ENCODE results near the gene LZTS2. TPM values are rescaled to one million over a fixed set of nuclear protein-coding genes. Genes with fewer than 3 reads are reported as not detected.

Gene LZTS2
- polyA plus RNA-seq, 1 donor: 72.5 TPM

DNA sequence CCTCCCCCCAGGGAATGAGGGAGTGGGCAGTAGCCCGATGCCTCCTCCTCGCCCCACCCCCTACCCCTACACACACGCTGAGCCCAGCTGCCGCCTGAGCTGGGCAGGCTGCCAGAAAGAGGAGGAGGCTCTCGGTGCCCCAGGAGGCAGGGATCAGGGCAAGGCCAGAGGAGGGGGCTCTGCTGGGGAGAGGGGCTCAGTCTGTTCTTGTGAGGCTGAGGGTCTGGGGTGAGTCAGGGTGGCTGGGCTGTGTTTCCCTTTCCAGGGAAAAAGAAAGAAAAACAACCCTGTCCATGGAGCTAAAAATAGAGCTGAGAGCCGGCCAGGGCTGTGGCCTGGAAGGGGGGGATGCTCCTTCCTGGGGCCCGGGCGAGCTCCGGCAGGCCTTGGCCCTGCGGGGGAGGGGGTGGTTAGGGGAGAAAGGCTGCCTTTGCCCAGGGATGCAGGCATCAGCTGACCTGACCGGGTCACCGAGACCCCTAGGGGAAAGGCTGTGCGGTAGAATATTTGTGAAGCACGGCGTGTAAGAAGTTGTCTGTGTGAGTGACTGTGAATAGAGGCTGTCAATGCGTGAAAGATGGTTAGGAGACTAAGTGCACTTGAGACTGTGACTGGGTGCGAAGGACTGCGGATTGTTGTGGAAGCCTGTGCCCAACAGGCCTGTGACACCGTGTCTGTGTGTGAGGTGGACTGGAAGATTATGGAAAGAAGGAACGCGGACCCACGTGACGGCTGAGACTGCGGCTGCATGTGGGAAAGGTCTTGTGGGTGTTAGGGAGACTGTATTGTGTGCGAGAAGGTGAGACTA, 1.2 kb upstream of the LZTS2 start:
- DNase-seq: peak; percentile 88

DNA sequence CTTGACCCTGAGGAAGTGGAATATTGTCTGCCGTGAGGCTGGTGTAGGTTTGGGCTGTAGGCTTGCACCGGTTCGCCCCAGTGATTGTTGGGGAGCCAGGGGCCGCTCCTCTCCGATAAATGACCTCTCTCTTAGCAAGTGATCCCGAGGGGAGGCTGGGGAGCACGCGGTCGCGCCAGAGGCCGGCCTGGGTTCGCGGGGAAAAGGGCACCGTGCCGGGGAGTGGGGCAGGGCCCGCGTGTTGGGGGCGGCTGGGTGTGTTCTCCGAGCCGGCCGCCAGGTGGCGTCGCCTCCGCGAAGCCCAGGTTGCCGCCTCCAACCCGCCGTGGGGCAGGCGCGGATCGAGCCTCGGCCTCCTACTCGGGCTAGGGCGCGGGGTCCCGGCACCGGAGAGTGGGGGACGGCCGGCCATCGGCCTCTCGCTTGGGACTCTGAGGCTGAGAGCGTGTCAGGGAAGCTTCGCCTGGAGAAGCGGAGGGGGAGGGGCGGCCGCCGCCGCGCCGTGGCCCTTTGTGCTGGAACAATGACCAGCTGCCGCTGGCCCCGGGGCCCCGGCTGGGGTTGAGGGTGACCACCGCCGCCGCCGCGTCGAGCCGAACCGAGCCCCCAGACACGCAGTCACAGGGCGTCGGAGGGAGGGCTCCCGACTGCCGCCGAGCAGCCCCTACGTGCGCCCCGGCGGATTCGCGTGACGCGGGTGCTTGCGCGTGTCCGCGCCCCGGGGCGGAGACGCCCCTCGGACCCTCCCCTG, 442 bp upstream of the LZTS2 start:
- DNase-seq: peak; percentile 92

DNA sequence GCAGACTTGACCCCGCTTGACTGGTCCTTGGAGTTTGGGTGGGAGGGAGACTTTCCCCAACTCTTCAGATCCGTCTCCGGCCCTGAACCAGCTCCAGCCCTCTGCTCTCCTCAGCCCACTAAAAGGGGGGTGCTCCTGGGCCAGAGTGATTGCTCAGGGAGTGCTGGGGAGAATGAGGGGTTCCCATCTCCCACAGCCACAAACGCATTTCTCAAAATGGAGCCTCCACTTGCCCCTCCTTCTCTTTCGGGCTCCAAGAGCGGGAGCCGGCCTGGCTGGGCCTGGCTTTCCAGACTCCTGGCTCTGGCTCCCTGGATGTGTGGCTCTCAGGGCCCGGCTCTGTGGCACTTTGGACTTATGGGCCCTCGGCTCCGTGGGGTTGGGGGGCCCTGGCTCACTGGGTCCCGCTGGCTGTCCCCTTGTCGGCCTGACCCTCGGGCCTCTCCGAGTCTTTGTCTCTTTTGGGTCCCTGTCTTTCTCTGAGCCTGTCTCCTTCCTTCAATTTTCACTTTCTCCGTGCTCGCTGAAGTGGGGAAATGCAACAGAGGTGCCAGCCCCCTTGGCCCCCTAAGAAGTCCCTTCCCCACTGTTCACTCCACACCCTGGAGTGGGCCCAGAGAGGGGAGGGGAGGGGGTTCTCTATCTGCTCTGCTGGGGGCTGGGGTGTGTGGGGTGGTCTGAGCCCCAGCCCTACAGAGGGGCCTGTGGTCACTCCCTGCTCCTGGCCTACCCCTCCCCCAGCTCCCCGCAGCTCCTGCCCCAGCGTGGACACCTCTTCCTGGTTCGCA, 713 bp downstream of the LZTS2 start:
- DNase-seq: peak; percentile 52

DNA sequence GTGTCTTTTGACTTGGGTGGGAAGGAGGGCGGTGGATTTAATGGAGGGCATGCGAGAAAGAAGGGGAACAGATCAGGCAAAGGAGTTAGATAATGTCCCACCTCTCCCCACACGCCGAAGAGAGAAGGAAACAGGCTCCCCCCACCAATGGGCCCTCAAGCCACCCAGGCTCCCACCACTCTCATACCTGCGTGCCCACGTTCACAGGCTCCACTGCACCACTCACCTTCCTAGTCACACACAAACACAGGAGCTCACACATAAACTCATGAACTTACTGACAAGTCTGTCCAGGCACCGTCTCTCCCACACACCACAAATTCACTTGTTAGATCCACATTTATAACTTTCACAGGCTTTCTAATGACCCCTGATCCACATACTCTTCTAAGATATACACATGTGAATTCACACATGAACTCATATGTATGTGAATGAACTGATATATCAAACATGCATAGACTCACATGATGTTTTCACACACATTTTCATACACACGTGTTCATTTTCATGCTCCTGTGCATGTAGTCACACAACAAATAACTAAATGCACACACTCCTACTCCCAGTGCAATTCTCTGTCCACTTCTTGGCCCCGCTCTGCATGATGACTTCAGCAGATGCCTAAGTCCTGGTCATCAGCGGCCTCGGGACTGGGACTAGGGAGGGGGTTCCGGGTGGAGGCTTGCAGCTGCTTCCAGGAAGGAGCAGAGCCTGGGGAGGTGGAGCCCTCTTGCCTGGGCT, 1.5 kb downstream of the LZTS2 start:
- DNase-seq: peak; percentile 91

DNA sequence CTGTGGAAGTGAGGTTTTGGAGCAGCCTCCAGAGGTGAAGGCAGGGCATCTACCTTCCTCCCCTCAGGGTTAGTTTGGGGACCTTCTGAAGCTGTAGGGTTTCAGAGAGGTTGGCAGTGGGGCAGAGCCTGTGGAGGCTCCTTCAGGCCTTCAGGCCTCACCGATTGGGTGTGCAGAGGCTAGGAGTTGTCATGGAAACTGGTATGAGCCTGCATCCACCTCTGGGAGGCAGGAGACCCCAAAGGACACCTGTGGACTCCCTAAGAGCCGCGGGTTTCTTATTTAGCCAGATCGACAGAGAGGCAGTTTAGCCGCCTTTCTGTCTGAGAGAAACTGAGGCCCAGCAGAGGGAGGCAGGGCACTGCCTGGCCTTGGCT, 2.0 kb downstream of the LZTS2 start:
- DNase-seq: no peak

DNA sequence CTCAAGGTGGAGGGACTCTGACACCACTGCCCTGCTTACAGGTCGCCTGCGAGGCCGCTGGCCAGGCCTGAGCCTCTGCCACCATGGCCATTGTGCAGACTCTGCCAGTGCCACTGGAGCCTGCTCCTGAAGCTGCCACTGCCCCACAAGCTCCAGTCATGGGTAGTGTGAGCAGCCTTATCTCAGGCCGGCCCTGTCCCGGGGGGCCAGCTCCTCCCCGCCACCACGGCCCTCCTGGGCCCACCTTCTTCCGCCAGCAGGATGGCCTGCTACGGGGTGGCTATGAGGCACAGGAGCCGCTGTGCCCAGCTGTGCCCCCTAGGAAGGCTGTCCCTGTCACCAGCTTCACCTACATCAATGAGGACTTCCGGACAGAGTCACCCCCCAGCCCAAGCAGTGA, 2.8 kb downstream of the LZTS2 start:
- DNase-seq: no peak

DNA sequence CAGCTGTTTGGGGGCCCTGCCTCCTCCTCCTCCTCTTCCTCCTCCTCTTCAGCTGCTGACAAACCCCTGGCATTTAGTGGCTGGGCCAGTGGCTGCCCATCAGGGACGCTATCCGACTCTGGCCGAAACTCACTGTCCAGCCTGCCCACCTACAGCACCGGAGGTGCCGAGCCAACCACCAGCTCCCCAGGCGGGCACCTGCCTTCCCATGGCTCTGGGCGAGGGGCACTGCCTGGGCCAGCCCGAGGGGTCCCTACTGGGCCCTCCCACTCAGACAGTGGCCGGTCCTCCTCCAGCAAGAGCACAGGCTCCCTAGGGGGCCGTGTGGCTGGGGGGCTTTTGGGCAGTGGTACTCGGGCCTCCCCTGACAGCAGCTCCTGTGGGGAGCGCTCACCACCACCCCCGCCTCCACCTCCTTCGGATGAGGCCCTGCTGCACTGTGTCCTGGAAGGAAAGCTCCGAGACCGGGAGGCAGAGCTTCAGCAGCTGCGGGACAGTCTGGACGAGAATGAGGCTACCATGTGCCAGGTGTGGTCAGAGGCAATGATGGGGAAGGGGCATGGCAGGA, 4.1 kb downstream of the LZTS2 start:
- DNase-seq: no peak

DNA sequence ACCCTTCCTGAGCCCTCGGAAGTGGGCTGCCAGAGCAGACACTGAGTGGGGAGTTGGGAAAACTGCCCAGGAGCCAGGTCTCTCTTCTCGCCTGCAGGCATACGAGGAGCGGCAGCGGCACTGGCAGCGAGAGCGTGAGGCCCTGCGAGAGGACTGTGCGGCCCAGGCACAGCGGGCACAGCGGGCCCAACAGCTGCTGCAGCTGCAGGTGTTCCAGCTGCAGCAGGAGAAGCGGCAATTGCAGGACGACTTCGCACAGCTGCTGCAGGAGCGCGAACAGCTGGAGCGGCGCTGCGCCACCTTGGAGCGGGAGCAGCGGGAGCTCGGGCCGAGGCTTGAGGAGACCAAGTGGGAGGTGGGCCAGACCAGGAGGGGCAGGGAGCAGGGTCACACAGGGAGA, 5.8 kb downstream of the LZTS2 start:
- DNase-seq: no peak

DNA sequence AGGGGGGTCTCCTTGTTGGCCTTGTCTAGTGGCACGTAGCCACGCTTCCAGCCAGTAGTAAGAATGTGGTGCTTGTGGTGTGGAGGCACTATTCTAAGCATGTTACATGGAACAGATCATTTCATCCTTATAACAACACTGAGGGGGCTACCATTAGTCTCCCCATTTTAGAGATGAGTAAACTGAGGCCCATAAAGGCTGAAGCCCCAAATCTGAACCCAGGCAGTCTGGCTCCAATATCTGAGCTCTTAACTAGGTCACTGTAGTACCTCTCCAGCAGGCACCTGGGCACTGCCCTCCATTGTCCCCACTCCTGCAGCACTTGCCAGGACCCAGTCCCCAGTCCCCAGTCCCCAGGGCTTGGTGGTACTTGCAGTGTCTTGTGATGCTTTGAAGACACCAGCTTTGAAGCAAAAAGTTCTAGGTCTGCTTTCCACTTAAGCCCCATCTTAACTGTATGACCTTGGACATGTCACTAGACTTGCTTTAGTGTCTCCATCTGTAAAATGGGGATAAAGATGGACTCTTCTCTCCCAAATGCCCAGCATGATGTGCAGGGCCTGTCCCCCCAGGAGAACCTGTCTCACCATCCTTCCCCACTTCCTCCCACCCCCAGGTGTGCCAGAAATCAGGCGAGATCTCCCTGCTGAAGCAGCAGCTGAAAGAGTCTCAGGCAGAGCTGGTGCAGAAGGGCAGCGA, 6.4 kb downstream of the LZTS2 start:
- DNase-seq: no peak

DNA sequence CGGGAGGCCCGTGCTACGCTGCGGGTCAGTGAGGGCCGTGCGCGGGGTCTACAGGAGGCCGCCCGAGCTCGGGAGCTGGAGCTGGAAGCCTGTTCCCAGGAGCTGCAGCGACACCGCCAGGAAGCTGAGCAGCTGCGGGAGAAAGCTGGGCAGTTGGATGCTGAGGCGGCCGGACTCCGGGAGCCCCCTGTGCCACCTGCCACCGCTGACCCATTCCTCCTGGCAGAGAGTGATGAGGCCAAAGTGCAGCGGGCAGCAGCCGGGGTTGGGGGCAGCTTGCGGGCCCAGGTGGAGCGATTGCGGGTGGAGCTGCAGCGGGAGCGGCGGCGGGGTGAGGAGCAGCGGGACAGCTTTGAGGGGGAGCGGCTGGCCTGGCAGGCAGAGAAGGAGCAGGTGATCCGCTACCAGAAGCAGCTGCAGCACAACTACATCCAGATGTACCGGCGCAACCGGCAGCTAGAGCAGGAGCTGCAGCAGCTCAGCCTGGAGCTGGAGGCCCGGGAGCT, 7.0 kb downstream of the LZTS2 start:
- peak; percentile 64 for DNase-seq

DNA sequence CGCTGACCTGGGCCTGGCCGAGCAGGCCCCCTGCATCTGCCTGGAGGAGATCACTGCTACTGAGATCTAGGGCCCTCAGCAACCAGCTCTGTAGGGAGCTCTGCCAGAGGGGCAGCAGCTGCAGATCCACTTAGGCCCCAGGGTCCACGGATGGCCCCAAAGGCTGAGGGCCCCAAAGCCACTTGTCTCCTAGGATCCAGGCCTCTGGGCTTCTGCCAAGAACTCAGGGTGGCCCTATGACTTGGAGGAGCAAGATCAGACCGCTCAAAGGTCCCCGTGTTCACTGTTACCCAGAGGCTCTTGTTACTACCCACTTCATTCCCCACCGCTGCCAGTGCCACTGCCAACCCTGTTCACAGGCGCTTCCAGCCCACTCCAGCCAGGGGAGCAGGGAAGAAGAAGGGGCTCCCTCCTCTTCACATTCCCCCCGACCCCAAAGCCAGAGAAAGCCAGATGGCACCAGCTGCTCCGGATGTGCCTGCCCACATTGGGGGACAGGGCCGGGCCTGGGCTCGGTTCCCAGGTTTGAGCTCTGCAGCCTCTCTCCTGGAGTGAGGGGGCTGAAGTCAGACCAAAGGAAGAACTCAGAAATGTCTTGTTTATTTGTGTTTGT, 7.6 kb downstream of the LZTS2 start:
- no peak for DNase-seq

DNA sequence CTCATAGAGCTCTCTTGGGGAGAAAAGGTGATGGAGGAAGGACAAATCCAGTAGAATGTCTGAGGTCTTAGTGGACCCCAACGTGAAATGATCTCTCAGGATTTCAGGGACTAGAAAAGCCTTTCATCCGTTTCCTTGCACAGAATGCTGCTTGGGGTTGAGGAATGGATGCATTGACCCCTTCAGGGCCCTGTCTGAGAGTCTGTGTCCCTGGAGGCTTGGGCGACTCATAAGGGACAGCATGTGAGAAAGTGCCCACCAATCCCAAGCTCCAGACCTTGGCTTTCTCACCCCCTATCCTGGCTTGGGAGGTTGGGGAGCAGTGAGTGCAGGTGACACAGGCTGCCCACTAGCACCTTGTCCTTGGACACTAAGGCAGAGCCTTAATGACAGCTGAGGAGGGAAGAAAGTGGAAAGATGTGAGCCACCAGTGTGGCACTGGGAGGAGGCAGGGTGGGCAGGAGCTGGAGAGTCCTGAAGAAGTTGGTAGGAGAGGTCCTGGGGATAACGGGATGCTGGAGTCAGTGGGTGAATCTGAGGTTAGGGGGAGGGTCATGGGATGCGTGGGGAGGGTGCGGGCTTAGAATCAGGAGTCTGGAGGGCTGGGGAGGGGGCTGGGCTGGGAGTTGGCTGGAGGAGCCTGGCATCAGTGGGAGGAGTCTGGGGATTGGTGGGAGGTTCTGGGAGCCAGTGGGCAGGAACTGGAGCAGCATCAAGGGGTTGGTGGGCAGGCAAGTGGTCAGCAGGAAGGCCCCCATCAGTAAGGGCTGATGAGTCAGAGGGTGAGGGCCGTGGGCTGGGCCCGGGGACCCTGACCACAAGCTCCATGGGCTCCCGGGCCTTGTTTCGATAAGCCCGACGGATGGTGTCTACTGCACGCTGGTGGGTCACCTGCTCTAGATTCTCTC, 8.6 kb downstream of the LZTS2 start:
- DNase-seq: no peak

DNA sequence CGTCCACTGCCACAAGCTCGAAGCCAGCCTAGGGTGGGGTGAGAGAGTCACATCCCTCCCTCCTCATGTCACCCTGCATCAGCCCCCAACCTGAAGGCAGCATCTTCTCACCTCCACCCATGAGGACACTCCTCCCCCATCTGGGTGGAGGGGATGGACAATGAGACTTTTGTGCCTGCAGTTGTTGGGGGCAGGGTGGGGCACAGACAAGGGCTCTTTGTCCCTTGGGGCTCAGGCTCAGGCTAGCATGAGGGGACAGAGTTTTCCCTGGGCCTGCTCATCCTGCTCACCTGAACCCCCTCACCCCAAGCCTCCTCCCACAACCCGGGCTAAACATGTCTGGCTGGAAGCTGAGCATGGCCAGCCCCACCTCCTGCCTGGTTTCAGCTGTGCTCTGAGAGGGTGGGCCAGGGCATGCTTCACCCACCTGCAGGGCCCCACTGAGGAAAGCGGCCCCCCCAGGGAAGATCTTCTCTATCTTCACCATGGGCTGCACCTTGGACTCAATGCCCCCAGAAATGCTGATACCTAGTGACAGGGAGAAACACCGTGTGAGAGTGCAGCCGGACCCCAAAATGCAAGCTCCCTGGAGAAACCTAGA, 9.3 kb downstream of the LZTS2 start:
- no peak for DNase-seq

DNA sequence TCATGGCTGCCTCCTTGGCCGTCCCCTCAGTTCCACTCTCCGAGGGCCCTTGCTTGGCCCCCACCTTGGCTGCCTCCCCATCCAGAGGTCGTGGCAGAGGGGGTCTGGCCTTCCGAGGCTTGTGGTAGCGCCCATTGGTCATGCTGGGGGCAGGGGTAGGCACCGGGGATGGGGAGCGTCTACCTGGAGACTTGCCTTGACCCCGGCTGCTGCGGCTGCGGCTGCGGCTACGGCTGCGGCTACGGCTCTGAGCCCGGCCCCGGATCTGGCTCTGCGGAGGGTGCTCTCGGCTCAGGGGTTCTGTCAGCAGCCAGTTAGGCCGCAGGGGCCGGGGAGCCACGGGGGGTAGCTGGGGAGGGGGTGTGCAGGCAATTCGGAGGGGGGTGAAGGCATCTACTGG, 10.7 kb downstream of the LZTS2 start:
- DNase-seq: no peak

DNA sequence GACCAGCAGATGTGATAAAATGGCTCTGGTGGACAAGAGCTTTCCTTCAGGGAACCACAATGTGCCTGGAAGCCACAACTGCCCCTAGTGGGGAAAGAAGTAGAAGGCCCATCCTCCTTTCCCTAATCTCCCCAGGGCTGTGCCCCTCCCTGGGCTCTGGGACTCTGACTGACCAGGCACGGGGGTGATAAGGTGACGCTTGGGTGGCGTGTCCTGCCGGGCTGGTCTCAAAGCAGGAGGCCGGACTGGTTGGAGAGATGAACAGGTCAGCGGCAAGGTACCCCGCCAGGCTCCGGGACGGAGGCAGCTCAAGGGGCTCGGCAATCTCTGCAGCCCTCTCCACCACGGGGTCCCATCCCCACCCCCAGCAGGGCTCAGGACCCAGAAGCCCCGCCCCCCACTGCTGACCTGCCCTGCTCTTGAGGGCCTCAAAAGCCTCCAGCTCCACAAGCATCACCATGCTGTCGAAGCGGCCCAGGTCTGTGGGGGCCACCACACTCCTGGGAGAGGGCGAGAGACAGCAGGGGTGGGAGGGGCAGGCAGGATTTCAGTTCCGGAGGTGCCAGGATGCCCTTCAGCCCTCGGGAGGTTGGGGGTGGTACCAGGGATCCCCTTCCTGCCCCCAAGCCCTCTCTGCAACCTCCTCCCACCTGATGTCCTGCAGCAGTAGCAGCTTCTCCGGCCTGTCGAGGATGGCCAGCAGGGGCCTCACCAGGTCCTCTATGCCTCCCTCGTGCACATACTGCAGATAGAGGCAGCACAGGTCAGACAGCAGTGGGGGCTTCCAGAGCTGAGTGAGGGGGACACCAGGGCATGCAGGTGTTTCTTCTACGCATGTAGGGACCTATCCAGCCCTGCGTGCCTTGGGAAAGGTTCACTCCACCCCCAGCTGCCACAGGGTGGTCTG, 12.2 kb downstream of the LZTS2 start:
- DNase-seq: no peak

DNA sequence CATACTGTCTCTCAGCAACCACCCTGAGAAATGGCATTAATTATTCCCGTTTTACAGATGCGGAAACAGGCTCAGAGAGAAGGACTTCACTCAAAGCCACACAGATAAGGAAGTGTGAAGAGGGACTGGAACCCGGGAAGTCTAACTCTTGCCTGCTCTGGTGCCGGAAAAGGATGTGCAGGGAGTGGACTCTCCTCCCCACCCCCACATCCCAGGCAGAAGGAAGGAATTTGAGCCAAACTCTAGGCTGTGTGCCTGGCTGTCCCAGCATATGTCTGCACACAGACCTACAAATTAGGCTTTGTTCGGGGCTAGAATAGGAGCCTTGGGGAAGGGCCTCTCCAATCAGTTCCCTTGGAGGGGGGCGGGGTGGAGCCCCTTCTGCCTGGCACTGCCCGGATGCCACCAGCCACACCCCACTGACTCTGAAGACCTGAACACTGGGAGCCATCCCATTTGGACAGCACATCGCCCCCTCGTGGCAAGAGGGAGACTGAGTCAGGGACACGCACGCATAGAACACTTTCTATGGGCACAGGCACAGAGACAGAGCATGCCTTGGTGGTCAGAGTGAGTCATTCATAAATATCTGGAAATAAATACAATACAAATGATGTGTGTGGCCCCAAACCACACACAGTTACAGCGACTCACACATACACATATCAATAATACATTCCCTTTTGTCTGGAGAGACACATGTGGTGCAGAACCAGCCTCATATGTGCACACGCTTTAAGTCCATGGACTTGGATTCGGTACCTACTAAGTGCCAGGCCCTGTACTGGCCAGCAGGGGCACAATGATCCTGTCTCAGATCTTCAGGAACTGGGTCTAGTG, 13.1 kb downstream of the LZTS2 start:
- DNase-seq: peak; percentile 78

DNA sequence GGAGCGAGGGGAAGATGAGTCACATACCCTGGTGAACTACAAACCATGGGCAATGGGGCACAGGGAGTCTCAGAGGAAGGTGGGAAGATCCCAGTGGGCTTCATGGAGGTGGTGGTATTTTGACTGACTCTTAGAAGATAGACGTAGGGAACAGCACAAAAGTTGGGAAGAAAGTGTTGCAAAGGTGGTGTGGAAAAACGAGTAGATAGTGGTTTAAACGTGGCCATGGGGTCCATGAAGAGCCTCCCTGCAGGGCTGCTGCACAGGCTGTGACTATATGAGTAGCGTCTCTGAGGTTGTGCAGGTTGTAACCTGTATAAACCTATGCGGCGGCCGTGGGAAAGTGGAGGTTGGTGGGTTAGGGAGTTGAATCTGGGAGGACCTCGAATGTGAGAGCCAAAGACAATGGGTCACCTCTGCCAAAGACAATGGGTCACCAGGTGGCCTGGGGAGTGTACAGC, 13.8 kb downstream of the LZTS2 start:
- DNase-seq: no peak

Measured in hindlimb muscle (tissue), 1 donor.